OCI-LY7 (cell line): ENCODE data around the gene KEL.

Experiments
- EZH2phosphoT487 ChIP-seq: fragments of 200-600 bp; sonication (generic); IDR thresholded peaks from 2 replicates; pipeline ENCODE4 v1.6.1; 2018; ENCODE audit warnings: low read depth, borderline replicate concordance, mild to moderate bottlenecking, mixed run types, antibody characterized with exemption, low read length, moderate library complexity, mixed read lengths
- TF ChIP-seq, protein P1 (sequence below): fragments of 200-600 bp; sonication (generic); conservative IDR thresholded peaks from 2 replicates; pipeline ENCODE4 v1.5.1; 2014; ENCODE audit warnings: mild to moderate bottlenecking, antibody characterized with exemption, low read length, moderate library complexity, mixed read lengths

DNA sequence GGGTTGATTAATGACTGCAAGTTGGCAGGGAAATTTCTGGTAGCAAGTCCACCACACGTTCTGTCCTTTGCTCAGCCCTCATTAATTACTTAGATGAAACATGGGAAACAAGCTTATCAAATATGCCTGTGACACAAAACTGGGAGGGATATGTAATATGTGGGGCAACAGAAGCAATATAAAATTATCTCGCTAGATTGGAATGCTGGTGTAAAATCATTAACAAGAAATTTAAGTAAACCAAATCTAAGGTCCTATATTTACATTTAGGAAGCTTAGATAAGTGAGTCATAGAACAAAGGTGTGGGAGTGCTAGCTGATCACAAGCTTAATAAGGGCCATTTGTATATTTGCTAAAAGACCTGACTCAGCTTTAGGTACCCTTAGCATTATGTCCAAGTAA is 52.1 kb downstream of the KEL start:
- TF ChIP-seq, protein P1, sequence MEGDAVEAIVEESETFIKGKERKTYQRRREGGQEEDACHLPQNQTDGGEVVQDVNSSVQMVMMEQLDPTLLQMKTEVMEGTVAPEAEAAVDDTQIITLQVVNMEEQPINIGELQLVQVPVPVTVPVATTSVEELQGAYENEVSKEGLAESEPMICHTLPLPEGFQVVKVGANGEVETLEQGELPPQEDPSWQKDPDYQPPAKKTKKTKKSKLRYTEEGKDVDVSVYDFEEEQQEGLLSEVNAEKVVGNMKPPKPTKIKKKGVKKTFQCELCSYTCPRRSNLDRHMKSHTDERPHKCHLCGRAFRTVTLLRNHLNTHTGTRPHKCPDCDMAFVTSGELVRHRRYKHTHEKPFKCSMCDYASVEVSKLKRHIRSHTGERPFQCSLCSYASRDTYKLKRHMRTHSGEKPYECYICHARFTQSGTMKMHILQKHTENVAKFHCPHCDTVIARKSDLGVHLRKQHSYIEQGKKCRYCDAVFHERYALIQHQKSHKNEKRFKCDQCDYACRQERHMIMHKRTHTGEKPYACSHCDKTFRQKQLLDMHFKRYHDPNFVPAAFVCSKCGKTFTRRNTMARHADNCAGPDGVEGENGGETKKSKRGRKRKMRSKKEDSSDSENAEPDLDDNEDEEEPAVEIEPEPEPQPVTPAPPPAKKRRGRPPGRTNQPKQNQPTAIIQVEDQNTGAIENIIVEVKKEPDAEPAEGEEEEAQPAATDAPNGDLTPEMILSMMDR: no peak
- TF ChIP-seq EZH2phosphoT487: no peak
